ENCODE measurements around the gene HDGF.

GRCh38 chr1:156742801-156743200 lies 8.7 kb downstream of the HDGF start:
- TF ChIP-seq EZH2 (IDR thresholded peaks at IDR 0.05; ENCODE audit: low read depth): no peak
- TF ChIP-seq, protein P1, sequence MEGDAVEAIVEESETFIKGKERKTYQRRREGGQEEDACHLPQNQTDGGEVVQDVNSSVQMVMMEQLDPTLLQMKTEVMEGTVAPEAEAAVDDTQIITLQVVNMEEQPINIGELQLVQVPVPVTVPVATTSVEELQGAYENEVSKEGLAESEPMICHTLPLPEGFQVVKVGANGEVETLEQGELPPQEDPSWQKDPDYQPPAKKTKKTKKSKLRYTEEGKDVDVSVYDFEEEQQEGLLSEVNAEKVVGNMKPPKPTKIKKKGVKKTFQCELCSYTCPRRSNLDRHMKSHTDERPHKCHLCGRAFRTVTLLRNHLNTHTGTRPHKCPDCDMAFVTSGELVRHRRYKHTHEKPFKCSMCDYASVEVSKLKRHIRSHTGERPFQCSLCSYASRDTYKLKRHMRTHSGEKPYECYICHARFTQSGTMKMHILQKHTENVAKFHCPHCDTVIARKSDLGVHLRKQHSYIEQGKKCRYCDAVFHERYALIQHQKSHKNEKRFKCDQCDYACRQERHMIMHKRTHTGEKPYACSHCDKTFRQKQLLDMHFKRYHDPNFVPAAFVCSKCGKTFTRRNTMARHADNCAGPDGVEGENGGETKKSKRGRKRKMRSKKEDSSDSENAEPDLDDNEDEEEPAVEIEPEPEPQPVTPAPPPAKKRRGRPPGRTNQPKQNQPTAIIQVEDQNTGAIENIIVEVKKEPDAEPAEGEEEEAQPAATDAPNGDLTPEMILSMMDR (conservative IDR thresholded peaks at IDR 0.05): no peak

Measured in PC-9 (cell line).